Spinal cord (tissue), 10 donors: Measurements from ENCODE around the gene B4GALT5. TPM values are rescaled to one million over a fixed set of nuclear protein-coding genes. Genes with fewer than 3 reads are reported as not detected.
A peak's percentile ranks its signal among the peaks of the same experiment; 100 is the strongest.
"Not testable (repeated sequence)": the region's sequence is repeated elsewhere in the genome, so short reads cannot be mapped to it uniquely, and the experiment has no call there.

ENCODE experiments used
- DNase-seq, 6 donors: peaks; one replicate each; pipeline versions ENCODE4 v3.0.0 to v3.0.0-alpha.2; 2013 to 2015; ENCODE audit warnings: low spot score in 6 of 6, low read depth in 4 of 6
- H3K27ac ChIP-seq: one replicate; pipeline ENCODE4 v1.5.1; 2013; ENCODE audit warnings: low read depth, low read length, control low read depth
- H3K27me3 ChIP-seq: one replicate; pipeline ENCODE4 v1.6.1; 2013; ENCODE audit warnings: low read length; ENCODE audit not compliant: control insufficient read depth, insufficient read depth
- H3K36me3 ChIP-seq: one replicate; pipeline ENCODE4 v1.6.1; 2013; ENCODE audit warnings: low read length; ENCODE audit not compliant: control insufficient read depth, insufficient read depth
- H3K4me1 ChIP-seq: one replicate; pipeline ENCODE4 v1.6.1; 2013; ENCODE audit warnings: low read length; ENCODE audit not compliant: control insufficient read depth, insufficient read depth
- H3K4me3 ChIP-seq: one replicate; pipeline ENCODE4 v1.5.1; 2013; ENCODE audit warnings: low read depth, low read length, control low read depth
- H3K9me3 ChIP-seq: one replicate; pipeline ENCODE4 v1.6.1; 2013; ENCODE audit warnings: low read length; ENCODE audit not compliant: control insufficient read depth, insufficient read depth
- WGBS: methylation state at CpG from one replicate; pipeline ENCODE4 v1.1.5; 2013; ENCODE audit warnings: missing lambda C conversion rate; ENCODE audit not compliant: insufficient coverage; 5-methylcytosine and 5-hydroxymethylcytosine counted together
- polyA plus RNA-seq, 2 donors: library from polyadenylated mRNA; unstranded; fragments of 120-200 nt; gene quantifications; one replicate each; pipeline ENCODE4 v1.2.1, GENCODE V29; 2013; ENCODE audit not compliant: insufficient read length in 2 of 2
- total RNA-seq, 2 donors: library from RNA; depleted of rRNA in 1 of 2; stranded (reverse); fragments of 120-200 nt in 1 of 2; fragments of >200 nt in 1 of 2; gene quantifications; one replicate each; pipeline versions ENCODE4 v1.2.3 to v1.2.4, GENCODE V29; 2013 to 2014
- donor health status: healthy.

B4GALT5 gene
- total and polyA plus RNA-seq, 4 donors: 29.6 to 67.9 (median 58.1) TPM

GRCh38 chr20:49676581-49677291 is 36.9 kb downstream of the B4GALT5 start:
- 80% methylated on average over 3 of the region's 6 CpGs for WGBS
- no peaks in the 10 kb centered on the region for H3K9me3 ChIP-seq
- no peaks in the 10 kb centered on the region for H3K36me3 ChIP-seq
- H3K27ac ChIP-seq: no peak overlapping the region
- peaks cover 7% of the 10 kb centered on the region for H3K4me1 ChIP-seq
- no peak overlapping the region for H3K4me3 ChIP-seq
- H3K27me3 ChIP-seq: no peaks in the 10 kb centered on the region
- DNase-seq: no peak

- no peaks in the 10 kb centered on the region for H3K9me3 ChIP-seq
- H3K36me3 ChIP-seq: no peaks in the 10 kb centered on the region
- DNase-seq: no peak
- peaks cover 4% of the 10 kb centered on the region for H3K4me1 ChIP-seq
- no peaks in the 10 kb centered on the region for H3K27me3 ChIP-seq
- WGBS: 82% methylated on average over 5 of the region's 9 CpGs
- no peak overlapping the region for H3K4me3 ChIP-seq
- H3K27ac ChIP-seq: no peak overlapping the region
Observed at GRCh38 chr20:49675368-49676151, 38.1 kb downstream of the B4GALT5 start.

GRCh38 chr20:49674383-49675352 is 39.0 kb downstream of the B4GALT5 start:
- Histone ChIP-seq H3K4me3 (no peak overlapping the region), H3K36me3 (no peaks in the 10 kb centered on the region), H3K9me3 (no peaks in the 10 kb centered on the region), H3K27ac (no peak overlapping the region), H3K4me1 (peaks cover 4% of the 10 kb centered on the region), H3K27me3 (no peaks in the 10 kb centered on the region)
- 50% methylated on average over 1 of the region's 10 CpGs for WGBS
- no peak for DNase-seq

- peak in 2 of 6 donors; percentile 68 to 92 for DNase-seq
- Histone ChIP-seq H3K36me3 (no peaks in the 10 kb centered on the region), H3K4me1 (peaks cover 6% of the 10 kb centered on the region), H3K4me3 (no peak overlapping the region), H3K27me3 (no peaks in the 10 kb centered on the region), H3K27ac (no peak overlapping the region), H3K9me3 (no peaks in the 10 kb centered on the region)
- WGBS: no CpG with 5 or more reads among the region's 2 CpGs
Observed at GRCh38 chr20:49672096-49672664, 41.5 kb downstream of the B4GALT5 start.

- peaks cover 7% of the 10 kb centered on the region for H3K4me1 ChIP-seq
- DNase-seq: no peak
- H3K9me3 ChIP-seq: no peaks in the 10 kb centered on the region
- no peaks in the 10 kb centered on the region for H3K36me3 ChIP-seq
- no peak overlapping the region for H3K27ac ChIP-seq
- no peaks in the 10 kb centered on the region for H3K27me3 ChIP-seq
- no CpG with 5 or more reads among the region's 1 CpG for WGBS
- H3K4me3 ChIP-seq: no peak overlapping the region
Observed at GRCh38 chr20:49671433-49671832, 42.2 kb downstream of the B4GALT5 start.

GRCh38 chr20:49669601-49670189 is 44.0 kb downstream of the B4GALT5 start:
- H3K27me3 ChIP-seq: no peaks in the 10 kb centered on the region
- no peaks in the 10 kb centered on the region for H3K36me3 ChIP-seq
- no peak overlapping the region for H3K27ac ChIP-seq
- peaks cover 7% of the 10 kb centered on the region for H3K4me1 ChIP-seq
- no CpG with 5 or more reads among the region's 7 CpGs for WGBS
- no peak for DNase-seq
- no peak overlapping the region for H3K4me3 ChIP-seq
- H3K9me3 ChIP-seq: no peaks in the 10 kb centered on the region

- not testable (repeated sequence) for DNase-seq, H3K27me3 ChIP-seq, H3K36me3 ChIP-seq, H3K4me3 ChIP-seq, H3K27ac ChIP-seq, H3K9me3 ChIP-seq, H3K4me1 ChIP-seq
- WGBS: 86% methylated on average over 1 of the region's 2 CpGs
Observed at GRCh38 chr20:49668878-49669195, 44.8 kb downstream of the B4GALT5 start.

- H3K4me1 ChIP-seq: peaks cover 7% of the 10 kb centered on the region
- H3K27me3 ChIP-seq: no peaks in the 10 kb centered on the region
- H3K36me3 ChIP-seq: no peaks in the 10 kb centered on the region
- H3K9me3 ChIP-seq: no peaks in the 10 kb centered on the region
- WGBS: 64% methylated on average over 7 of the region's 12 CpGs
- no peak for DNase-seq
- H3K4me3 ChIP-seq: no peak overlapping the region
- H3K27ac ChIP-seq: no peak overlapping the region
Observed at GRCh38 chr20:49668181-49668877, 45.3 kb downstream of the B4GALT5 start.
